Mammary epithelial cell (primary cell): ENCODE measurements around the gene BTD.

ENCODE experiments used
- CTCF ChIP-seq, 2 donors: IDR thresholded peaks in 1 of 2; conservative IDR thresholded peaks in 1 of 2; 2 replicates each; pipeline ENCODE4 v1.5.1; 2011 to 2012; ENCODE audit warnings: inconsistent platforms in 2 of 2, low read length in 2 of 2, mild to moderate bottlenecking in 2 of 2, control low read depth in 1 of 2, low read depth in 1 of 2; ENCODE audit not compliant: insufficient read depth in 1 of 2; ENCODE audit errors: extremely low read depth in 1 of 2
- EZH2 ChIP-seq: IDR thresholded peaks from 2 replicates; pipeline ENCODE4 v1.6.1; 2012; ENCODE audit warnings: low read length, inconsistent platforms, borderline replicate concordance

- no peak for TF ChIP-seq CTCF (conservative IDR thresholded peaks at IDR 0.05 in 1 of 2, IDR thresholded peaks at IDR 0.05 in 1 of 2; ENCODE audit: extremely low read depth in 1 of 2, insufficient read depth in 1 of 2, low read depth in 1 of 2, low read length in 2 of 2)
- no peak for TF ChIP-seq EZH2
Measured at GRCh38 chr3:15683253-15683652, 81.7 kb downstream of the BTD start.
